HepG2 (cell line): Measurements from ENCODE around the gene CDX1.

Experiments
- EED ChIP-seq: sonication (generic); formaldehyde crosslinking; IDR thresholded peaks from 2 replicates; pipeline ENCODE4 v1.5.0; 2020; ENCODE audit warnings: mild to moderate bottlenecking, missing genetic modification reagents
- GABPA ChIP-seq, 2 experiments: IDR thresholded peaks; 2 replicates each; pipeline ENCODE4 v1.6.1; 2011 to 2016; ENCODE audit warnings: low read depth in 2 of 2, low read length in 1 of 2, missing biosample characterization in 1 of 2, missing genetic modification characterization in 1 of 2
- JUND ChIP-seq: sonication (generic); formaldehyde crosslinking; IDR thresholded peaks from 2 replicates; pipeline ENCODE4 v1.8.0; 2022; ENCODE audit warnings: mild to moderate bottlenecking, missing genetic modification reagents
- KLF9 ChIP-seq: IDR thresholded peaks from 2 replicates; pipeline ENCODE4 v1.6.1; 2016; ENCODE audit warnings: low read depth
- MAFG ChIP-seq: sonication (generic); formaldehyde crosslinking; IDR thresholded peaks from 2 replicates; pipeline ENCODE4 v1.5.1; 2020; ENCODE audit warnings: mild to moderate bottlenecking, missing genetic modification reagents
- MAX ChIP-seq: IDR thresholded peaks from 2 replicates; pipeline ENCODE4 v1.6.1; 2012; ENCODE audit warnings: inconsistent platforms
- NAIF1 ChIP-seq: sonication (generic); formaldehyde crosslinking; IDR thresholded peaks from 2 replicates; pipeline ENCODE4 v1.5.0; 2020; ENCODE audit warnings: mild to moderate bottlenecking, missing genetic modification reagents, borderline replicate concordance
- SP1 ChIP-seq, 2 experiments: fragments of 450-650 bp in 1 of 2; sonication (generic) in 1 of 2; formaldehyde crosslinking in 1 of 2; IDR thresholded peaks; 2 replicates each; pipeline versions ENCODE4 v1.4.0 to v1.6.1; 2016 to 2020; ENCODE audit warnings: missing genetic modification reagents in 1 of 2
- ZNF746 ChIP-seq: sonication (generic); formaldehyde crosslinking; IDR thresholded peaks from 2 replicates; pipeline ENCODE4 v1.8.0; 2022; ENCODE audit warnings: mild to moderate bottlenecking, missing genetic modification reagents
- TF ChIP-seq, protein P1 (sequence below): sonication (generic); formaldehyde crosslinking; IDR thresholded peaks from 2 replicates; pipeline ENCODE4 v1.4.0; 2020; ENCODE audit warnings: missing genetic modification reagents

GRCh38 chr5:150174285-150174684 lies 7.7 kb downstream of the CDX1 start:
- TF ChIP-seq KLF9 (CRISPR knock-in tag) = no peak
- no peak for TF ChIP-seq ZNF746 (CRISPR knock-in tag)
- no peak for TF ChIP-seq GABPA (IDR thresholded peaks at IDR 0.05; ENCODE audit: low read depth, low read length)
- TF ChIP-seq GABPA (CRISPR knock-in tag; IDR thresholded peaks at IDR 0.05; ENCODE audit: low read depth) = no peak
- no peak for TF ChIP-seq JUND (CRISPR knock-in tag)
- no peak for TF ChIP-seq MAX
- TF ChIP-seq, protein P1, sequence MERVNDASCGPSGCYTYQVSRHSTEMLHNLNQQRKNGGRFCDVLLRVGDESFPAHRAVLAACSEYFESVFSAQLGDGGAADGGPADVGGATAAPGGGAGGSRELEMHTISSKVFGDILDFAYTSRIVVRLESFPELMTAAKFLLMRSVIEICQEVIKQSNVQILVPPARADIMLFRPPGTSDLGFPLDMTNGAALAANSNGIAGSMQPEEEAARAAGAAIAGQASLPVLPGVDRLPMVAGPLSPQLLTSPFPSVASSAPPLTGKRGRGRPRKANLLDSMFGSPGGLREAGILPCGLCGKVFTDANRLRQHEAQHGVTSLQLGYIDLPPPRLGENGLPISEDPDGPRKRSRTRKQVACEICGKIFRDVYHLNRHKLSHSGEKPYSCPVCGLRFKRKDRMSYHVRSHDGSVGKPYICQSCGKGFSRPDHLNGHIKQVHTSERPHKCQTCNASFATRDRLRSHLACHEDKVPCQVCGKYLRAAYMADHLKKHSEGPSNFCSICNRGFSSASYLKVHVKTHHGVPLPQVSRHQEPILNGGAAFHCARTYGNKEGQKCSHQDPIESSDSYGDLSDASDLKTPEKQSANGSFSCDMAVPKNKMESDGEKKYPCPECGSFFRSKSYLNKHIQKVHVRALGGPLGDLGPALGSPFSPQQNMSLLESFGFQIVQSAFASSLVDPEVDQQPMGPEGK = no peak
- TF ChIP-seq SP1 (IDR thresholded peaks at IDR 0.05) = no peak
- TF ChIP-seq SP1 (CRISPR knock-in tag; IDR thresholded peaks at IDR 0.05) = no peak
- TF ChIP-seq MAFG (CRISPR knock-in tag) = no peak
- TF ChIP-seq NAIF1 (CRISPR knock-in tag) = no peak
- no peak for TF ChIP-seq EED
